B cell (primary cell): ENCODE data around the gene IFI30. TPM values are rescaled to one million over a fixed set of nuclear protein-coding genes. Genes with fewer than 3 reads are reported as not detected.

Source experiments
- ATAC-seq: fragments of 200-7000 bp; cut with Tn5 transposase; one replicate; pipeline ENCODE4 v1.10.0; 2021; ENCODE audit warnings: low read depth, mild to moderate bottlenecking, moderate number of reproducible peaks, moderate library complexity
- CTCF ChIA-PET: fragments of 350-600 bp; sonication (Branson Sonifier 250); formaldehyde crosslinking; loops from one replicate; lab custom pipeline; 2021; ENCODE audit warnings: antibody characterized with exemption, inconsistent platforms; lab: Charles Lee
- POLR2A ChIA-PET: fragments of 350-600 bp; sonication (Branson Sonifier 250); formaldehyde crosslinking; loops from one replicate; lab custom pipeline; 2021; ENCODE audit warnings: antibody characterized with exemption; lab: Charles Lee
- DNase-seq: peaks from one replicate; pipeline ENCODE4 v3.0.0; 2013
- H2AFZ ChIP-seq: 2 replicates; pipeline ENCODE4 v1.6.1; 2012; ENCODE audit warnings: mild to moderate bottlenecking, low read depth, low read length; ENCODE audit not compliant: insufficient read depth, poor library complexity, severe bottlenecking
- H3K27ac ChIP-seq, 2 donors: 1 replicate in 1 of 2; 2 replicates in 1 of 2; pipeline ENCODE4 v1.5.1; 2012 to 2013; ENCODE audit warnings: low read length in 2 of 2, mild to moderate bottlenecking in 2 of 2, moderate library complexity in 1 of 2
- H3K27me3 ChIP-seq, 4 experiments: fragments of 200-600 bp in 1 of 4; sonication (generic) in 1 of 4; replicated peaks in 1 of 4; 1 replicate in 2 of 4; 2 replicates in 2 of 4; pipeline versions ENCODE4 v1.6.1 to v1.7.0; 2013 to 2016; ENCODE audit warnings: low read length in 3 of 4, mild to moderate bottlenecking in 2 of 4, mixed read lengths in 1 of 4, moderate library complexity in 1 of 4; ENCODE audit not compliant: insufficient read depth in 4 of 4, control insufficient read depth in 3 of 4; ENCODE audit errors: control extremely low read depth in 1 of 4
- H3K36me3 ChIP-seq, 2 experiments: replicated peaks in 1 of 2; 1 replicate in 1 of 2; 2 replicates in 1 of 2; pipeline versions ENCODE4 v1.6.1 to v1.7.1; 2013; ENCODE audit warnings: low read length in 1 of 2; ENCODE audit not compliant: insufficient read depth in 2 of 2, control insufficient read depth in 1 of 2; ENCODE audit errors: control extremely low read depth in 1 of 2, extremely low read depth in 1 of 2
- H3K4me1 ChIP-seq, 2 donors: fragments of 200-600 bp in 1 of 2; sonication (generic) in 1 of 2; 1 replicate in 1 of 2; 2 replicates in 1 of 2; pipeline versions ENCODE4 v1.5.1 to v1.6.1; 2013 to 2017; ENCODE audit warnings: low read length in 2 of 2; ENCODE audit not compliant: control insufficient read depth in 2 of 2, insufficient read depth in 2 of 2
- H3K4me2 ChIP-seq: replicated peaks from 2 replicates; pipeline ENCODE3; 2012; ENCODE audit warnings: mild to moderate bottlenecking, low read depth, low read length; ENCODE audit not compliant: poor library complexity, severe bottlenecking
- H3K4me3 ChIP-seq, 5 experiments: fragments of 200-600 bp in 1 of 5; sonication (generic) in 1 of 5; 1 replicate in 3 of 5; 2 replicates in 2 of 5; pipeline versions ENCODE4 v1.5.1 to v1.7.0; 2011 to 2016; ENCODE audit warnings: low read length in 4 of 5, mild to moderate bottlenecking in 4 of 5, low read depth in 2 of 5, control low read depth in 1 of 5, moderate library complexity in 1 of 5; ENCODE audit not compliant: insufficient read depth in 1 of 5; ENCODE audit errors: control extremely low read depth in 1 of 5, extremely low read depth in 1 of 5
- H3K79me2 ChIP-seq: fragments of 200-600 bp; sonication (generic); one replicate; pipeline ENCODE4 v1.6.0; 2016; ENCODE audit warnings: low read length; ENCODE audit not compliant: control insufficient read depth, insufficient read depth
- H3K9ac ChIP-seq: fragments of 200-600 bp; sonication (generic); 2 replicates; pipeline ENCODE4 v1.6.1; 2017; ENCODE audit warnings: mild to moderate bottlenecking, low read length, moderate library complexity
- H3K9me3 ChIP-seq, 3 donors: one replicate each; pipeline versions ENCODE4 v1.6.1 to v1.7.1; 2013; ENCODE audit warnings: low read length in 2 of 3; ENCODE audit not compliant: control insufficient read depth in 2 of 3, insufficient read depth in 1 of 3; ENCODE audit errors: control extremely low read depth in 1 of 3
- H4K20me1 ChIP-seq: 2 replicates; pipeline ENCODE4 v1.6.0; 2012; ENCODE audit warnings: mild to moderate bottlenecking, low read length; ENCODE audit not compliant: insufficient read depth, control insufficient read depth, poor library complexity, severe bottlenecking
- H3K27ac Mint-ChIP-seq: one replicate; pipeline ENCODE4 v1.8.0; 2021; ENCODE audit warnings: mixed read lengths
- H3K27me3 Mint-ChIP-seq: one replicate; pipeline ENCODE4 v1.8.0; 2021; ENCODE audit warnings: mixed read lengths
- H3K4me1 Mint-ChIP-seq: one replicate; pipeline ENCODE4 v1.8.0; 2021; ENCODE audit warnings: mixed read lengths
- H3K4me3 Mint-ChIP-seq: one replicate; pipeline ENCODE4 v1.8.0; 2021; ENCODE audit warnings: mixed read lengths
- H3K9me3 Mint-ChIP-seq: one replicate; pipeline ENCODE4 v1.8.0; 2022; ENCODE audit warnings: mixed read lengths; ENCODE audit not compliant: insufficient read depth
- EZH2 ChIP-seq: IDR thresholded peaks from 2 replicates; pipeline ENCODE4 v1.6.1; 2012; ENCODE audit warnings: borderline replicate concordance, low read depth, mild to moderate bottlenecking, moderate library complexity, low read length; ENCODE audit not compliant: insufficient read depth, poor library complexity, severe bottlenecking
- WGBS: methylation state at CpG from one replicate; pipeline ENCODE4 v1.1.5; 2013; ENCODE audit warnings: missing lambda C conversion rate; ENCODE audit not compliant: insufficient coverage; 5-methylcytosine and 5-hydroxymethylcytosine counted together
- intact Hi-C: fragments of 100-400 bp; cut with micrococcal nuclease; formaldehyde crosslinking; loops from one replicate; pipeline ENCODE4 v1.10.0; 2022
- polyA plus RNA-seq: library from polyadenylated mRNA; depleted of rRNA; stranded (reverse); fragments of >200 nt; gene quantifications from 2 replicates; pipeline ENCODE4 v1.2.3, GENCODE V29; 2012
- total RNA-seq, 2 donors: library from RNA; stranded (reverse); fragments of 120-200 nt in 1 of 2; gene quantifications; 1 replicate in 1 of 2; 2 replicates in 1 of 2; pipeline versions ENCODE4 v1.2.3 to v1.2.4, GENCODE V29; 2013 to 2022
- TF ChIP-seq, protein P1 (sequence below): fragments of 200-600 bp; IDR thresholded peaks from one replicate; pipeline ENCODE4 v1.8.0; 2022; ENCODE audit warnings: antibody characterized with exemption, mild to moderate bottlenecking

The IFI30 gene
- total and polyA plus RNA-seq, 2 donors (not counting 1 experiment from before 2014, with no cell fraction given) = 171 to 222 TPM

DNA sequence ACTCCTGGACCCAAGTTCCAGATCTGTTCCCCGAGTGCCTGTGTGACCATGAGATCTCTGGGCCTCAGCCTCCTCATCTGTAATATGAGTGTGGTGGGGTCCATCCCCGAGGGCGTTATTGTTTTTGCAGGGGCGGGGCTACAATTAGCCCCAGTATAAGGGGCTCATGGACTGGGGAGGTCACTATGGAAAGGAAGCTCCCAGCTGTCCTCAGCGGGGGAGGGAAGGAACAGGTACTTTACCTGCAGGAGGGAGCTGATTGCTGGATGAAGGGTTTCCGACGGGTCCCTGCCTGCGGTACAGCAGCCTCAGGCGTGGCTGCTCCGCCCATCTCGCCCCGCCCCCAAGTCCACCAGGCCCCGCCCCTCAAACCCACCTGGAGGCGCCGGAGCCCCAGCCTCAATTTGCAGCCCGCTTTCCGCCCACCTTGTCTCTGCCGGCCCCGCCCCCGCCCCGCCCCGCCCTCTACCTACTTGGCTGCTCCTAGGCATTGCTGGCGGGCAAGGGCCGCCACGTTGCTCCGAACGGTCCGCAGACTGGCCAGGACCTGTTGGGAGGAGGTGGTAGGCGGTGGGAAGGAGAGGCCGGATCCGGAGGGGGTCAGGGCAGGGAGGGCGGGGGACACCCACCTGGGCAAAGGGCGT, 47.1 kb downstream of the IFI30 start:
- peaks cover 0 to 42% (median 0%) of the 10 kb centered on the region in 3 donors for H3K9me3 ChIP-seq
- H3K4me2 ChIP-seq = no peak overlapping the region
- Mint-ChIP-seq H3K27me3 (peaks cover 30% of the 10 kb centered on the region), H3K9me3 (no peaks in the 10 kb centered on the region), H3K27ac (no peak overlapping the region), H3K4me3 (peak overlapping the region; percentile 29), H3K4me1 (peaks cover 21% of the 10 kb centered on the region)
- no peaks in the 10 kb centered on the region for H4K20me1 ChIP-seq
- no peak overlapping the region for H2AFZ ChIP-seq
- ATAC-seq = no peak
- DNase-seq = no peak
- intact Hi-C loops = no loop called here
- ChIA-PET POLR2A (interaction anchor here (0.7 kb wide), 1 partner anchor 29 kb away, joined by 3 read pairs; no protein-coding TSS in a partner anchor), CTCF (interaction anchor here (1.1 to 2.2 kb wide), 5 partner anchors 10 to 167 kb away, joined by 3 to 6 read pairs (median 4); no protein-coding TSS in a partner anchor)
- peaks cover 19 to 20% of the 10 kb centered on the region in 2 donors for H3K4me1 ChIP-seq
- H3K9ac ChIP-seq = no peak overlapping the region
- peaks cover 0 to 60% (median 24%) of the 10 kb centered on the region in 4 experiments for H3K27me3 ChIP-seq
- no peaks in the 10 kb centered on the region for H3K36me3 ChIP-seq
- no peaks in the 10 kb centered on the region for H3K79me2 ChIP-seq
- H3K27ac ChIP-seq = no peak overlapping the region
- H3K4me3 ChIP-seq = no peak overlapping the region
- TF ChIP-seq, protein P1, sequence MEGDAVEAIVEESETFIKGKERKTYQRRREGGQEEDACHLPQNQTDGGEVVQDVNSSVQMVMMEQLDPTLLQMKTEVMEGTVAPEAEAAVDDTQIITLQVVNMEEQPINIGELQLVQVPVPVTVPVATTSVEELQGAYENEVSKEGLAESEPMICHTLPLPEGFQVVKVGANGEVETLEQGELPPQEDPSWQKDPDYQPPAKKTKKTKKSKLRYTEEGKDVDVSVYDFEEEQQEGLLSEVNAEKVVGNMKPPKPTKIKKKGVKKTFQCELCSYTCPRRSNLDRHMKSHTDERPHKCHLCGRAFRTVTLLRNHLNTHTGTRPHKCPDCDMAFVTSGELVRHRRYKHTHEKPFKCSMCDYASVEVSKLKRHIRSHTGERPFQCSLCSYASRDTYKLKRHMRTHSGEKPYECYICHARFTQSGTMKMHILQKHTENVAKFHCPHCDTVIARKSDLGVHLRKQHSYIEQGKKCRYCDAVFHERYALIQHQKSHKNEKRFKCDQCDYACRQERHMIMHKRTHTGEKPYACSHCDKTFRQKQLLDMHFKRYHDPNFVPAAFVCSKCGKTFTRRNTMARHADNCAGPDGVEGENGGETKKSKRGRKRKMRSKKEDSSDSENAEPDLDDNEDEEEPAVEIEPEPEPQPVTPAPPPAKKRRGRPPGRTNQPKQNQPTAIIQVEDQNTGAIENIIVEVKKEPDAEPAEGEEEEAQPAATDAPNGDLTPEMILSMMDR = no peak
- no peak for TF ChIP-seq EZH2
- 11% methylated on average over 17 of the region's 33 CpGs for WGBS
